Measurements from ENCODE around the gene DRC7.

- TF ChIP-seq POLR2AphosphoS5 (IDR thresholded peaks at IDR 0.05; ENCODE audit: borderline replicate concordance, low read depth, low read length) (no peak), EZH2 (IDR thresholded peaks at IDR 0.05) (no peak), FOXP2 (optimal IDR thresholded peaks at IDR 0.05; ENCODE audit: control extremely low read depth, extremely low read length, insufficient read depth) (no peak)
Measured at GRCh38 chr16:57748596-57748995, 54.0 kb downstream of the DRC7 start.
